ENCODE results near the gene LRMDA. TPM values are rescaled to one million over a fixed set of nuclear protein-coding genes. Genes with fewer than 3 reads are reported as not detected.

Gene LRMDA
- total and polyA plus RNA-seq, 10 of the 15 experiments (the other 5 are each of a cell fraction or from before 2014, with no cell fraction given): 0.07 to 0.54 (median 0.29) TPM; not detected in 4

GRCh38 chr10:76176166-76176550 is 744.7 kb downstream of the LRMDA start:
- WGBS (ENCODE audit: insufficient coverage, insufficient replicate concordance, low lambda C conversion rate, missing lambda C conversion rate): 87% methylated on average over 9 of the region's 9 CpGs
- DNase-seq (ENCODE audit: low read depth, low spot score) (no peak), ATAC-seq (no peak), FAIRE-seq (no peak)
- TF ChIP-seq, protein P1, sequence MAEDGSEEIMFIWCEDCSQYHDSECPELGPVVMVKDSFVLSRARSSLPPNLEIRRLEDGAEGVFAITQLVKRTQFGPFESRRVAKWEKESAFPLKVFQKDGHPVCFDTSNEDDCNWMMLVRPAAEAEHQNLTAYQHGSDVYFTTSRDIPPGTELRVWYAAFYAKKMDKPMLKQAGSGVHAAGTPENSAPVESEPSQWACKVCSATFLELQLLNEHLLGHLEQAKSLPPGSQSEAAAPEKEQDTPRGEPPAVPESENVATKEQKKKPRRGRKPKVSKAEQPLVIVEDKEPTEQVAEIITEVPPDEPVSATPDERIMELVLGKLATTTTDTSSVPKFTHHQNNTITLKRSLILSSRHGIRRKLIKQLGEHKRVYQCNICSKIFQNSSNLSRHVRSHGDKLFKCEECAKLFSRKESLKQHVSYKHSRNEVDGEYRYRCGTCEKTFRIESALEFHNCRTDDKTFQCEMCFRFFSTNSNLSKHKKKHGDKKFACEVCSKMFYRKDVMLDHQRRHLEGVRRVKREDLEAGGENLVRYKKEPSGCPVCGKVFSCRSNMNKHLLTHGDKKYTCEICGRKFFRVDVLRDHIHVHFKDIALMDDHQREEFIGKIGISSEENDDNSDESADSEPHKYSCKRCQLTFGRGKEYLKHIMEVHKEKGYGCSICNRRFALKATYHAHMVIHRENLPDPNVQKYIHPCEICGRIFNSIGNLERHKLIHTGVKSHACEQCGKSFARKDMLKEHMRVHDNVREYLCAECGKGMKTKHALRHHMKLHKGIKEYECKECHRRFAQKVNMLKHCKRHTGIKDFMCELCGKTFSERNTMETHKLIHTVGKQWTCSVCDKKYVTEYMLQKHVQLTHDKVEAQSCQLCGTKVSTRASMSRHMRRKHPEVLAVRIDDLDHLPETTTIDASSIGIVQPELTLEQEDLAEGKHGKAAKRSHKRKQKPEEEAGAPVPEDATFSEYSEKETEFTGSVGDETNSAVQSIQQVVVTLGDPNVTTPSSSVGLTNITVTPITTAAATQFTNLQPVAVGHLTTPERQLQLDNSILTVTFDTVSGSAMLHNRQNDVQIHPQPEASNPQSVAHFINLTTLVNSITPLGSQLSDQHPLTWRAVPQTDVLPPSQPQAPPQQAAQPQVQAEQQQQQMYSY (CRISPR knock-in tag; IDR thresholded peaks at IDR 0.05): no peak
- TF ChIP-seq BCL11A (IDR thresholded peaks at IDR 0.05; ENCODE audit: low read depth, low read length) (no peak), TARDBP (IDR thresholded peaks at IDR 0.05; ENCODE audit: borderline replicate concordance) (no peak), NR2F1 (conservative IDR thresholded peaks at IDR 0.05) (no peak), KAT2A (conservative IDR thresholded peaks at IDR 0.05; ENCODE audit: control insufficient read depth, low read depth, low read length) (no peak), PAX5 (IDR thresholded peaks at IDR 0.05; ENCODE audit: borderline replicate concordance, low read depth, low read length) (no peak), POLR2A (IDR thresholded peaks at IDR 0.05; ENCODE audit: low read depth, low read length) (no peak), EP300 (IDR thresholded peaks at IDR 0.05; ENCODE audit: borderline replicate concordance in 1 of 2, control insufficient read depth in 1 of 2, low read depth in 2 of 2, low read length in 2 of 2) (no peak), IRF4 (IDR thresholded peaks at IDR 0.05; ENCODE audit: low read depth, low read length) (no peak), POU2F2 (IDR thresholded peaks at IDR 0.05; ENCODE audit: borderline replicate concordance, low read depth, low read length) (no peak), DPF2 (IDR thresholded peaks at IDR 0.05) (no peak), MEF2A (IDR thresholded peaks at IDR 0.05; ENCODE audit: insufficient read depth, low read depth, low read length) (no peak)
- TF ChIP-seq, protein P2, sequence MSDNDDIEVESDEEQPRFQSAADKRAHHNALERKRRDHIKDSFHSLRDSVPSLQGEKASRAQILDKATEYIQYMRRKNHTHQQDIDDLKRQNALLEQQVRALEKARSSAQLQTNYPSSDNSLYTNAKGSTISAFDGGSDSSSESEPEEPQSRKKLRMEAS (IDR thresholded peaks at IDR 0.05; ENCODE audit: low read depth, low read length): no peak
- H3K4me2 ChIP-seq (ENCODE audit: control insufficient read depth, insufficient read depth): no peak overlapping the region
- H3K4me1 ChIP-seq (ENCODE audit: control insufficient read depth, insufficient read depth, low read length): no peaks in the 10 kb centered on the region
- H2AFZ ChIP-seq (ENCODE audit: control insufficient read depth, low read depth, low read length): no peak overlapping the region
- ChIA-PET CTCF (no interaction called here), POLR2A (no interaction called here), RAD21 (ENCODE audit: unreplicated experiment) (no interaction called here), SMC1A (ENCODE audit: uncharacterized antibody, unreplicated experiment) (no interaction called here)
- H4K20me1 ChIP-seq (ENCODE audit: control insufficient read depth, insufficient read depth): no peaks in the 10 kb centered on the region
- H3K9me3 ChIP-seq (replicated peaks; ENCODE audit: control insufficient read depth, insufficient read depth, low read length): no peaks in the 10 kb centered on the region
- no peaks in the 10 kb centered on the region for H3K79me2 ChIP-seq (ENCODE audit: control insufficient read depth, insufficient read depth, low read length)
- no TSS peak for BruUV-seq (replicated peaks)
- intact Hi-C loops (cut with micrococcal nuclease; ENCODE audit: unreplicated experiment) (no loop called here), in situ Hi-C loops (cut with MboI) (no loop called here)
- no peaks in the 10 kb centered on the region for H3K36me3 ChIP-seq (ENCODE audit: control insufficient read depth in 2 of 2, insufficient read depth in 2 of 2, low read length in 1 of 2)
- H3K27me3 ChIP-seq (replicated peaks in 1 of 2; ENCODE audit: control insufficient read depth in 2 of 2, insufficient read depth in 2 of 2, low read length in 1 of 2): no peaks in the 10 kb centered on the region; a peak in 1 of 4 replicates
- H3K27ac ChIP-seq (ENCODE audit: control insufficient read depth, insufficient read depth): no peak overlapping the region
- no peak overlapping the region for H3K9ac ChIP-seq (ENCODE audit: control insufficient read depth, insufficient read depth, low read length)
- no peak overlapping the region for H3K4me3 ChIP-seq

Data from GM12878 (cell line).